IMR-90 (cell line): ENCODE measurements around the gene ARHGAP24. TPM values are rescaled to one million over a fixed set of nuclear protein-coding genes. Genes with fewer than 3 reads are reported as not detected.

Experiments
- ATAC-seq: fragments of 200-7000 bp; cut with Tn5 transposase; 2 replicates; pipeline ENCODE4 v1.9.1; 2020; ENCODE audit warnings: low read depth, mild to moderate bottlenecking, moderate library complexity
- BruUV-seq: library from RNA; stranded (reverse); fragments of 400-500 nt; replicated peaks from 2 replicates; lab custom pipeline; 2021; lab: Mats Ljungman, UMichigan
- CTCF ChIA-PET: fragments of 300-600 bp; formaldehyde crosslinking; extraction: SDS; loops from one replicate; lab custom pipeline; 2021; ENCODE audit warnings: antibody characterized with exemption; lab: Yijun Ruan, JAX
- POLR2A ChIA-PET: fragments of 300-600 bp; sonication (Branson Sonifier 250); formaldehyde crosslinking; loops from one replicate; lab custom pipeline; 2022; ENCODE audit warnings: antibody characterized with exemption; ENCODE audit not compliant: unreplicated experiment; lab: Charles Lee
- DNase-seq: peaks from one replicate; pipeline ENCODE4 v3.0.0; 2013
- H2AFZ ChIP-seq: replicated peaks from 2 replicates; pipeline ENCODE3; 2013; ENCODE audit warnings: low read length, mild to moderate bottlenecking; ENCODE audit not compliant: poor library complexity
- H2AK5ac ChIP-seq: 2 replicates; pipeline ENCODE4 v1.6.1; 2013; ENCODE audit warnings: low read depth, low read length, inconsistent platforms
- H2AK9ac ChIP-seq: replicated peaks from 2 replicates; pipeline ENCODE3; 2013; ENCODE audit warnings: mild to moderate bottlenecking, low read depth, low read length, moderate library complexity; ENCODE audit not compliant: poor library complexity
- H2BK120ac ChIP-seq: 2 replicates; pipeline ENCODE4 v1.6.1; 2013; ENCODE audit warnings: low read depth, low read length, inconsistent platforms
- H2BK15ac ChIP-seq: 3 replicates; pipeline ENCODE4 v1.6.1; 2013; ENCODE audit warnings: low read depth, low read length, inconsistent platforms
- H2BK20ac ChIP-seq: 2 replicates; pipeline ENCODE4 v1.6.1; 2013; ENCODE audit warnings: low read depth, mild to moderate bottlenecking, inconsistent platforms, low read length, moderate library complexity
- H2BK5ac ChIP-seq: 2 replicates; pipeline ENCODE4 v1.6.1; 2013; ENCODE audit warnings: mild to moderate bottlenecking, low read depth, low read length, inconsistent platforms; ENCODE audit not compliant: poor library complexity, severe bottlenecking
- H3K14ac ChIP-seq: replicated peaks from 2 replicates; pipeline ENCODE4 v1.6.1; 2013; ENCODE audit warnings: low read depth, low read length, inconsistent platforms
- H3K18ac ChIP-seq: 2 replicates; pipeline ENCODE4 v1.6.1; 2013; ENCODE audit warnings: low read depth, low read length, control low read depth
- H3K23ac ChIP-seq: 2 replicates; pipeline ENCODE4 v1.6.1; 2013; ENCODE audit warnings: low read depth, low read length, inconsistent platforms
- H3K27ac ChIP-seq: 2 replicates; pipeline ENCODE4 v1.5.1; 2013; ENCODE audit warnings: mild to moderate bottlenecking, control low read depth, low read length; ENCODE audit not compliant: insufficient read depth
- H3K27me3 ChIP-seq: 2 replicates; pipeline ENCODE4 v1.6.1; 2013; ENCODE audit warnings: low read length; ENCODE audit not compliant: control insufficient read depth, insufficient read depth
- H3K36me3 ChIP-seq: 2 replicates; pipeline ENCODE4 v1.6.1; 2013; ENCODE audit warnings: low read length, mixed read lengths; ENCODE audit not compliant: control insufficient read depth, insufficient read depth
- H3K4ac ChIP-seq: 2 replicates; pipeline ENCODE4 v1.6.1; 2013; ENCODE audit warnings: low read depth, low read length, inconsistent platforms
- H3K4me1 ChIP-seq: 2 replicates; pipeline ENCODE4 v1.6.1; 2013; ENCODE audit warnings: low read length, mixed read lengths; ENCODE audit not compliant: control insufficient read depth, insufficient read depth
- H3K4me2 ChIP-seq: 2 replicates; pipeline ENCODE4 v1.6.1; 2013; ENCODE audit warnings: low read depth, mild to moderate bottlenecking, control low read depth, low read length, moderate library complexity
- H3K4me3 ChIP-seq: 2 replicates; pipeline ENCODE4 v1.5.1; 2013; ENCODE audit warnings: low read depth, mild to moderate bottlenecking, control low read depth, low read length, moderate library complexity; ENCODE audit not compliant: insufficient read depth
- H3K56ac ChIP-seq: 2 replicates; pipeline ENCODE4 v1.6.1; 2013; ENCODE audit warnings: low read length, inconsistent platforms; ENCODE audit not compliant: insufficient read depth; ENCODE audit errors: extremely low read depth
- H3K79me1 ChIP-seq, 2 experiments: 2 replicates each; pipeline ENCODE4 v1.6.1; 2013; ENCODE audit warnings: low read length in 2 of 2, inconsistent platforms in 1 of 2, low read depth in 1 of 2
- H3K9ac ChIP-seq: 2 replicates; pipeline ENCODE4 v1.6.1; 2013; ENCODE audit warnings: low read depth, low read length, control low read depth
- H3K9me1 ChIP-seq: 2 replicates; pipeline ENCODE4 v1.6.1; 2013; ENCODE audit warnings: low read length, inconsistent platforms; ENCODE audit not compliant: insufficient read depth
- H3K9me3 ChIP-seq: 2 replicates; pipeline ENCODE4 v1.6.1; 2013; ENCODE audit warnings: low read length; ENCODE audit not compliant: control insufficient read depth, insufficient read depth
- H4K20me1 ChIP-seq: 2 replicates; pipeline ENCODE4 v1.6.1; 2013; ENCODE audit warnings: low read length, inconsistent platforms; ENCODE audit not compliant: insufficient read depth
- H4K5ac ChIP-seq: 2 replicates; pipeline ENCODE4 v1.6.1; 2013; ENCODE audit warnings: mild to moderate bottlenecking, low read depth, low read length, control low read depth
- H4K8ac ChIP-seq, 2 experiments: 2 replicates each; pipeline ENCODE4 v1.6.1; 2013; ENCODE audit warnings: low read depth in 2 of 2, low read length in 2 of 2, control low read depth in 1 of 2, inconsistent platforms in 1 of 2
- H4K91ac ChIP-seq: 2 replicates; pipeline ENCODE4 v1.6.1; 2013; ENCODE audit warnings: low read depth, low read length, inconsistent platforms; ENCODE audit not compliant: insufficient read depth
- BHLHE40 ChIP-seq: fragments of 150-350 bp; IDR thresholded peaks from 2 replicates; pipeline ENCODE4 v1.6.1; 2016; ENCODE audit warnings: mild to moderate bottlenecking, low read depth, low read length
- CEBPB ChIP-seq: IDR thresholded peaks from 2 replicates; pipeline ENCODE4 v1.6.1; 2012; ENCODE audit warnings: low read depth, low read length, improper control_type of control experiment
- CHD1 ChIP-seq: IDR thresholded peaks from 2 replicates; pipeline ENCODE4 v1.6.1; 2012; ENCODE audit warnings: low read depth, low read length, improper control_type of control experiment
- FOS ChIP-seq: fragments of 150-350 bp; IDR thresholded peaks from 2 replicates; pipeline ENCODE4 v1.6.1; 2016; ENCODE audit warnings: low read depth, low read length
- MAFK ChIP-seq: IDR thresholded peaks from 2 replicates; pipeline ENCODE4 v1.6.1; 2012; ENCODE audit warnings: low read depth, low read length, improper control_type of control experiment
- MAZ ChIP-seq: IDR thresholded peaks from 2 replicates; pipeline ENCODE4 v1.6.1; 2012; ENCODE audit warnings: low read depth, mild to moderate bottlenecking, low read length, improper control_type of control experiment, moderate library complexity, borderline replicate concordance
- NFE2L2 ChIP-seq: fragments of 150-350 bp; IDR thresholded peaks from 2 replicates; pipeline ENCODE4 v1.6.1; 2016; ENCODE audit warnings: low read depth, mild to moderate bottlenecking, low read length
- POLR2A ChIP-seq: IDR thresholded peaks from 2 replicates; pipeline ENCODE4 v1.6.1; 2012; ENCODE audit warnings: mild to moderate bottlenecking, low read depth, low read length
- RAD21 ChIP-seq: IDR thresholded peaks from 2 replicates; pipeline ENCODE4 v1.6.1; 2012; ENCODE audit warnings: low read length, improper control_type of control experiment
- RCOR1 ChIP-seq: IDR thresholded peaks from 2 replicates; pipeline ENCODE4 v1.6.1; 2012; ENCODE audit warnings: mild to moderate bottlenecking, low read length, improper control_type of control experiment; ENCODE audit not compliant: insufficient replicate concordance
- RFX5 ChIP-seq: IDR thresholded peaks from 2 replicates; pipeline ENCODE4 v1.8.0; 2012; ENCODE audit warnings: low read depth, mild to moderate bottlenecking, low read length, moderate library complexity
- SMC3 ChIP-seq: fragments of 150-350 bp; IDR thresholded peaks from 2 replicates; pipeline ENCODE4 v1.6.1; 2016; ENCODE audit warnings: low read depth, mild to moderate bottlenecking, antibody characterized with exemption, low read length, moderate library complexity
- WGBS, 2 experiments: methylation state at CpG; one replicate each; pipeline versions ENCODE4 v1.1.5 to v1.1.7; 2013; ENCODE audit warnings: missing lambda C conversion rate in 2 of 2; ENCODE audit not compliant: insufficient read length in 1 of 2; ENCODE audit errors: extremely low coverage in 2 of 2; 5-methylcytosine and 5-hydroxymethylcytosine counted together
- dilution Hi-C: fragments of 300-500 bp; cut with HindIII; formaldehyde crosslinking; loops from one replicate; pipeline ENCODE4 v1.14.3; 2018; ENCODE audit warnings: low sequenced_read_pairs; ENCODE audit not compliant: unreplicated experiment
- in situ Hi-C: fragments of 300-500 bp; cut with MboI; formaldehyde crosslinking; loops from 3 replicates; pipeline ENCODE4 v1.14.3; 2019; ENCODE audit warnings: low sequenced_read_pairs, inconsistent platforms, mixed read lengths
- intact Hi-C: fragments of 100-400 bp; cut with micrococcal nuclease; formaldehyde crosslinking; loops from 2 replicates; pipeline ENCODE4 v1.10.0; 2022
- polyA plus RNA-seq, 3 experiments: library from polyadenylated mRNA; depleted of rRNA; stranded (reverse); fragments of >200 nt; gene quantifications; 2 replicates each; pipeline ENCODE4 v1.2.3, GENCODE V29; 2012; ENCODE audit warnings: low replicate concordance in 1 of 3
- total RNA-seq: library from RNA; depleted of rRNA; stranded (reverse); fragments of >200 nt; gene quantifications from 2 replicates; pipeline ENCODE4 v1.2.3, GENCODE V29; 2012
- TF ChIP-seq, protein P1 (sequence below): fragments of 150-350 bp; IDR thresholded peaks from 2 replicates; pipeline ENCODE4 v1.6.1; 2016; ENCODE audit warnings: low read depth, mild to moderate bottlenecking, low read length, moderate library complexity, borderline replicate concordance
- TF ChIP-seq, protein P2 (sequence below): fragments of 150-350 bp; IDR thresholded peaks from 2 replicates; pipeline ENCODE4 v1.6.1; 2017; ENCODE audit warnings: mild to moderate bottlenecking, antibody characterized with exemption, low read length, low read depth

Gene ARHGAP24
- total and polyA plus RNA-seq, 2 of the 4 experiments (the other 2 are of a cell fraction): 11.9 to 24.0 TPM

DNA sequence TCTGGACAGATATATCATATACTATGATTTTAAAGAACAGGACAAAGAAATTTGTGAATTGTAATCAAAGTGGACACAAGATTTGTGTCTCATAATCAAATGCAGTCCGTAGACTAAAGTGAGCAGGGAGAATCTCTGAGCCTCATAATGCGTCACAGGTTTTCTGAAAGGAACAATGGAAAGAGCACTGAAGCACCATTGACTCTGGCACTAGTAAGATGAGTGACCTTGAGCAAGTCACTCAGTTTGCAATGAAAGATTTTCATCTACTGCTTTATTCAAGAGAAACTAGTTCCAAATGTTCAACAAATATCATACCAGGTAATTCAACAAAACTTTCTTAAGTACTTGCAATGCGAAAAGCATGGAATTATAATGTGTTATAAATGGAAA is 569.6 kb downstream of the ARHGAP24 start:
- no peak overlapping the region for H3K27ac ChIP-seq
- H4K20me1 ChIP-seq: no peaks in the 10 kb centered on the region
- no TSS peak for BruUV-seq
- no peaks in the 10 kb centered on the region for H3K27me3 ChIP-seq
- H2BK20ac ChIP-seq: no peak overlapping the region
- TF ChIP-seq BHLHE40: no peak
- no peak for TF ChIP-seq MAFK
- TF ChIP-seq POLR2A: no peak
- no peak for TF ChIP-seq MAZ
- TF ChIP-seq, protein P1, sequence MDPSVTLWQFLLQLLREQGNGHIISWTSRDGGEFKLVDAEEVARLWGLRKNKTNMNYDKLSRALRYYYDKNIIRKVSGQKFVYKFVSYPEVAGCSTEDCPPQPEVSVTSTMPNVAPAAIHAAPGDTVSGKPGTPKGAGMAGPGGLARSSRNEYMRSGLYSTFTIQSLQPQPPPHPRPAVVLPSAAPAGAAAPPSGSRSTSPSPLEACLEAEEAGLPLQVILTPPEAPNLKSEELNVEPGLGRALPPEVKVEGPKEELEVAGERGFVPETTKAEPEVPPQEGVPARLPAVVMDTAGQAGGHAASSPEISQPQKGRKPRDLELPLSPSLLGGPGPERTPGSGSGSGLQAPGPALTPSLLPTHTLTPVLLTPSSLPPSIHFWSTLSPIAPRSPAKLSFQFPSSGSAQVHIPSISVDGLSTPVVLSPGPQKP: no peak
- TF ChIP-seq RCOR1: no peak
- no peak for TF ChIP-seq CHD1
- TF ChIP-seq FOS: no peak
- TF ChIP-seq NFE2L2: no peak
- TF ChIP-seq, protein P2, sequence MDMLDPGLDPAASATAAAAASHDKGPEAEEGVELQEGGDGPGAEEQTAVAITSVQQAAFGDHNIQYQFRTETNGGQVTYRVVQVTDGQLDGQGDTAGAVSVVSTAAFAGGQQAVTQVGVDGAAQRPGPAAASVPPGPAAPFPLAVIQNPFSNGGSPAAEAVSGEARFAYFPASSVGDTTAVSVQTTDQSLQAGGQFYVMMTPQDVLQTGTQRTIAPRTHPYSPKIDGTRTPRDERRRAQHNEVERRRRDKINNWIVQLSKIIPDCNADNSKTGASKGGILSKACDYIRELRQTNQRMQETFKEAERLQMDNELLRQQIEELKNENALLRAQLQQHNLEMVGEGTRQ: no peak
- TF ChIP-seq SMC3: no peak
- TF ChIP-seq RFX5: no peak
- no peak for TF ChIP-seq CEBPB
- no peak for TF ChIP-seq RAD21
- no peak overlapping the region for H4K8ac ChIP-seq
- H3K4me2 ChIP-seq: no peak overlapping the region
- no peak overlapping the region for H2BK5ac ChIP-seq
- ATAC-seq (no peak), DNase-seq (no peak)
- H3K18ac ChIP-seq: no peak overlapping the region
- H3K4me3 ChIP-seq: no peak overlapping the region
- dilution Hi-C loops: no loop called here
- no CpG with 5 or more reads among the region's 3 CpGs for WGBS, 2 experiments
- CTCF ChIA-PET: interaction anchor here (0.6 to 4.2 kb wide), 3 partner anchors 12 to 248 kb away, joined by 3 to 17 read pairs (median 6); no protein-coding TSS in a partner anchor
- intact Hi-C loops: loop anchor here (1.0 to 2.0 kb wide), 5 partner anchors 75 to 897 kb away; no protein-coding TSS in a partner anchor
- H3K9me1 ChIP-seq: no peaks in the 10 kb centered on the region
- no peak overlapping the region for H2BK15ac ChIP-seq
- H3K23ac ChIP-seq: no peak overlapping the region
- POLR2A ChIA-PET: no interaction called here
- no peaks in the 10 kb centered on the region for H3K36me3 ChIP-seq
- no peak overlapping the region for H2BK120ac ChIP-seq
- H3K9ac ChIP-seq: no peak overlapping the region
- H2AFZ ChIP-seq: no peak overlapping the region
- no peak overlapping the region for H4K91ac ChIP-seq
- no peak overlapping the region for H2AK5ac ChIP-seq
- no peak overlapping the region for H4K5ac ChIP-seq
- H3K4ac ChIP-seq: no peak overlapping the region
- no peaks in the 10 kb centered on the region for H3K9me3 ChIP-seq
- no peak overlapping the region for H2AK9ac ChIP-seq
- H3K56ac ChIP-seq: no peak overlapping the region
- in situ Hi-C loops: no loop called here
- no peaks in the 10 kb centered on the region for H3K4me1 ChIP-seq
- no peak overlapping the region for H3K14ac ChIP-seq
- H3K79me1 ChIP-seq: no peaks in the 10 kb centered on the region
